Measurements from ENCODE around the gene CMTM2. TPM values are rescaled to one million over a fixed set of nuclear protein-coding genes. Genes with fewer than 3 reads are reported as not detected.

The CMTM2 gene
- total RNA-seq, 4 donors from 2014 or later, result not detected

- TF ChIP-seq CTCF (IDR thresholded peaks at IDR 0.05; ENCODE audit: low read depth), result no peak
Measured at GRCh38 chr16:66598111-66598510, 18.8 kb downstream of the CMTM2 start.

GRCh38 chr16:66599726-66600125 is 20.5 kb downstream of the CMTM2 start:
- TF ChIP-seq CTCF (IDR thresholded peaks at IDR 0.05; ENCODE audit: low read depth), result no peak

- no peak for TF ChIP-seq CTCF (IDR thresholded peaks at IDR 0.05; ENCODE audit: low read depth)
Measured at GRCh38 chr16:66600477-66600876, 21.2 kb downstream of the CMTM2 start.

GRCh38 chr16:66601471-66601870 is 22.2 kb downstream of the CMTM2 start:
- TF ChIP-seq CTCF (IDR thresholded peaks at IDR 0.05; ENCODE audit: low read depth), result no peak

- no peak for TF ChIP-seq CTCF (IDR thresholded peaks at IDR 0.05; ENCODE audit: low read depth)
Measured at GRCh38 chr16:66603537-66604375, 24.5 kb downstream of the CMTM2 start.

GRCh38 chr16:66604376-66605176 is 25.3 kb downstream of the CMTM2 start, which contains the start of gene CMTM3:
TSS of gene CMTM3 (plus strand) at chr16:66604704. CDS start at chr16:66604806, 102 bp downstream.
- no peak for TF ChIP-seq CTCF (IDR thresholded peaks at IDR 0.05; ENCODE audit: low read depth)

Measured in subcutaneous adipose tissue (tissue), 4 donors.